ENCODE measurements around the gene CDK6.

CDK6 gene

GRCh38 chr7:92847305-92847704, 10.9 kb upstream of the CDK6 start:
- Histone ChIP-seq H3K27ac (ENCODE audit: low read length) (no peak overlapping the region), H3K27me3 (ENCODE audit: control insufficient read depth, insufficient read depth, low read length) (no peaks in the 10 kb centered on the region), H3K36me3 (ENCODE audit: control insufficient read depth, insufficient read depth, low read length) (no peaks in the 10 kb centered on the region), H3K4me3 (ENCODE audit: low read length) (no peak overlapping the region), H3K4me1 (ENCODE audit: control insufficient read depth, insufficient read depth, low read length) (no peaks in the 10 kb centered on the region), H3K9me3 (ENCODE audit: control insufficient read depth, insufficient read depth, low read length) (no peaks in the 10 kb centered on the region)
- no peak for DNase-seq (ENCODE audit: low read depth, low spot score)
- WGBS (ENCODE audit: insufficient coverage, insufficient read length): no CpG with 5 or more reads among the region's 2 CpGs

- no peaks in the 10 kb centered on the region for H3K9me3 ChIP-seq (ENCODE audit: control insufficient read depth, insufficient read depth, low read length)
- H3K27me3 ChIP-seq (ENCODE audit: control insufficient read depth, insufficient read depth, low read length): no peaks in the 10 kb centered on the region; the same call in 1 of the 2 replicates
- WGBS (ENCODE audit: insufficient coverage, insufficient read length): no CpG with 5 or more reads among the region's 2 CpGs
- no peaks in the 10 kb centered on the region for H3K36me3 ChIP-seq (ENCODE audit: control insufficient read depth, insufficient read depth, low read length)
- no peaks in the 10 kb centered on the region for H3K4me1 ChIP-seq (ENCODE audit: control insufficient read depth, insufficient read depth, low read length)
- no peak overlapping the region for H3K4me3 ChIP-seq (ENCODE audit: low read length)
- no peak overlapping the region for H3K27ac ChIP-seq (ENCODE audit: low read length)
- DNase-seq (ENCODE audit: low read depth, low spot score): no peak
These were observed 9.4 kb upstream of the CDK6 start for GRCh38 chr7:92845736-92846135.

- no peak overlapping the region for H3K27ac ChIP-seq (ENCODE audit: low read length)
- no peak for DNase-seq (ENCODE audit: low read depth, low spot score)
- no peaks in the 10 kb centered on the region; the same call in 1 of the 2 replicates for H3K4me1 ChIP-seq (ENCODE audit: control insufficient read depth, insufficient read depth, low read length)
- no CpG with 5 or more reads among the region's 4 CpGs for WGBS (ENCODE audit: insufficient coverage, insufficient read length)
- H3K36me3 ChIP-seq (ENCODE audit: control insufficient read depth, insufficient read depth, low read length): no peaks in the 10 kb centered on the region
- H3K27me3 ChIP-seq (ENCODE audit: control insufficient read depth, insufficient read depth, low read length): no peaks in the 10 kb centered on the region; the same call in 1 of the 2 replicates
- H3K9me3 ChIP-seq (ENCODE audit: control insufficient read depth, insufficient read depth, low read length): no peaks in the 10 kb centered on the region
- no peak overlapping the region for H3K4me3 ChIP-seq (ENCODE audit: low read length)
These were observed 7.4 kb upstream of the CDK6 start for GRCh38 chr7:92843781-92844180.

- no peaks in the 10 kb centered on the region; the same call in 1 of the 2 replicates for H3K27me3 ChIP-seq (ENCODE audit: control insufficient read depth, insufficient read depth, low read length)
- no peak for DNase-seq (ENCODE audit: low read depth, low spot score)
- no peaks in the 10 kb centered on the region for H3K9me3 ChIP-seq (ENCODE audit: control insufficient read depth, insufficient read depth, low read length)
- no peak overlapping the region for H3K4me3 ChIP-seq (ENCODE audit: low read length)
- no peaks in the 10 kb centered on the region for H3K36me3 ChIP-seq (ENCODE audit: control insufficient read depth, insufficient read depth, low read length)
- WGBS (ENCODE audit: insufficient coverage, insufficient read length): no CpG with 5 or more reads among the region's 4 CpGs
- H3K4me1 ChIP-seq (ENCODE audit: control insufficient read depth, insufficient read depth, low read length): no peaks in the 10 kb centered on the region; the same call in 1 of the 2 replicates
- no peak overlapping the region for H3K27ac ChIP-seq (ENCODE audit: low read length)
These were observed 6.8 kb upstream of the CDK6 start for GRCh38 chr7:92843034-92843760.

- no peaks in the 10 kb centered on the region; the same call in 1 of the 2 replicates for H3K27me3 ChIP-seq (ENCODE audit: control insufficient read depth, insufficient read depth, low read length)
- H3K4me1 ChIP-seq (ENCODE audit: control insufficient read depth, insufficient read depth, low read length): no peaks in the 10 kb centered on the region; the same call in 1 of the 2 replicates
- H3K9me3 ChIP-seq (ENCODE audit: control insufficient read depth, insufficient read depth, low read length): no peaks in the 10 kb centered on the region
- no peak overlapping the region for H3K27ac ChIP-seq (ENCODE audit: low read length)
- H3K4me3 ChIP-seq (ENCODE audit: low read length): no peak overlapping the region
- no peak for DNase-seq (ENCODE audit: low read depth, low spot score)
- no CpG with 5 or more reads among the region's 3 CpGs for WGBS (ENCODE audit: insufficient coverage, insufficient read length)
- H3K36me3 ChIP-seq (ENCODE audit: control insufficient read depth, insufficient read depth, low read length): no peaks in the 10 kb centered on the region
These were observed 4.8 kb upstream of the CDK6 start for GRCh38 chr7:92841192-92841591.

GRCh38 chr7:92840316-92840715, 3.9 kb upstream of the CDK6 start:
- Histone ChIP-seq H3K9me3 (ENCODE audit: control insufficient read depth, insufficient read depth, low read length) (no peaks in the 10 kb centered on the region), H3K36me3 (ENCODE audit: control insufficient read depth, insufficient read depth, low read length) (no peaks in the 10 kb centered on the region), H3K27ac (ENCODE audit: low read length) (no peak overlapping the region), H3K4me1 (ENCODE audit: control insufficient read depth, insufficient read depth, low read length) (no peaks in the 10 kb centered on the region; the same call in 1 of the 2 replicates), H3K4me3 (ENCODE audit: low read length) (no peak overlapping the region), H3K27me3 (ENCODE audit: control insufficient read depth, insufficient read depth, low read length) (no peaks in the 10 kb centered on the region; the same call in 1 of the 2 replicates)
- no peak for DNase-seq (ENCODE audit: low read depth, low spot score)
- no CpG with 5 or more reads among the region's 5 CpGs for whole genome bisulfite sequencing (ENCODE audit: insufficient coverage, insufficient read length)

GRCh38 chr7:92839901-92840300, 3.5 kb upstream of the CDK6 start:
- no CpG with 5 or more reads among the region's 1 CpG for WGBS (ENCODE audit: insufficient coverage, insufficient read length)
- Histone ChIP-seq H3K27me3 (ENCODE audit: control insufficient read depth, insufficient read depth, low read length) (no peaks in the 10 kb centered on the region; the same call in 1 of the 2 replicates), H3K36me3 (ENCODE audit: control insufficient read depth, insufficient read depth, low read length) (no peaks in the 10 kb centered on the region), H3K9me3 (ENCODE audit: control insufficient read depth, insufficient read depth, low read length) (no peaks in the 10 kb centered on the region), H3K27ac (ENCODE audit: low read length) (no peak overlapping the region), H3K4me1 (ENCODE audit: control insufficient read depth, insufficient read depth, low read length) (no peaks in the 10 kb centered on the region; the same call in 1 of the 2 replicates), H3K4me3 (ENCODE audit: low read length) (no peak overlapping the region)
- no peak for DNase-seq (ENCODE audit: low read depth, low spot score)

GRCh38 chr7:92838934-92839333, 2.6 kb upstream of the CDK6 start:
- H3K4me1 ChIP-seq (ENCODE audit: control insufficient read depth, insufficient read depth, low read length): no peaks in the 10 kb centered on the region; the same call in 1 of the 2 replicates
- H3K27me3 ChIP-seq (ENCODE audit: control insufficient read depth, insufficient read depth, low read length): no peaks in the 10 kb centered on the region; the same call in 1 of the 2 replicates
- no peaks in the 10 kb centered on the region for H3K36me3 ChIP-seq (ENCODE audit: control insufficient read depth, insufficient read depth, low read length)
- no peak overlapping the region for H3K4me3 ChIP-seq (ENCODE audit: low read length)
- no peak overlapping the region for H3K27ac ChIP-seq (ENCODE audit: low read length)
- no peaks in the 10 kb centered on the region for H3K9me3 ChIP-seq (ENCODE audit: control insufficient read depth, insufficient read depth, low read length)
- no peak for DNase-seq (ENCODE audit: low read depth, low spot score)

GRCh38 chr7:92837000-92837749, 802 bp upstream of the CDK6 start:
- no CpG with 5 or more reads among the region's 16 CpGs for WGBS (ENCODE audit: insufficient coverage, insufficient read length)
- no peaks in the 10 kb centered on the region for H3K36me3 ChIP-seq (ENCODE audit: control insufficient read depth, insufficient read depth, low read length)
- no peak overlapping the region for H3K27ac ChIP-seq (ENCODE audit: low read length)
- H3K4me1 ChIP-seq (ENCODE audit: control insufficient read depth, insufficient read depth, low read length): no peaks in the 10 kb centered on the region; the same call in 1 of the 2 replicates
- peak overlapping the region; percentile 60; the same call in 1 of the 2 replicates for H3K4me3 ChIP-seq (ENCODE audit: low read length)
- no peaks in the 10 kb centered on the region for H3K9me3 ChIP-seq (ENCODE audit: control insufficient read depth, insufficient read depth, low read length)
- no peak for DNase-seq (ENCODE audit: low read depth, low spot score)
- H3K27me3 ChIP-seq (ENCODE audit: control insufficient read depth, insufficient read depth, low read length): no peaks in the 10 kb centered on the region; the same call in 1 of the 2 replicates

GRCh38 chr7:92835851-92836488, 403 bp downstream of the CDK6 start:
- no CpG with 5 or more reads among the region's 32 CpGs for WGBS (ENCODE audit: insufficient coverage, insufficient read length)

More at GRCh38 chr7:92835851-92836488, 403 bp downstream of the CDK6 start:
- Histone ChIP-seq H3K36me3 (ENCODE audit: control insufficient read depth, insufficient read depth, low read length) (no peaks in the 10 kb centered on the region), H3K4me1 (ENCODE audit: control insufficient read depth, insufficient read depth, low read length) (no peaks in the 10 kb centered on the region; the same call in 1 of the 2 replicates), H3K27me3 (ENCODE audit: control insufficient read depth, insufficient read depth, low read length) (no peaks in the 10 kb centered on the region; the same call in 1 of the 2 replicates), H3K4me3 (ENCODE audit: low read length) (peak overlapping the region; percentile 60; the same call in 1 of the 2 replicates), H3K27ac (ENCODE audit: low read length) (no peak overlapping the region), H3K9me3 (ENCODE audit: control insufficient read depth, insufficient read depth, low read length) (no peaks in the 10 kb centered on the region)
- DNase-seq (ENCODE audit: low read depth, low spot score): no peak
